ENCODE measurements around the gene MTHFD1L. TPM values are rescaled to one million over a fixed set of nuclear protein-coding genes. Genes with fewer than 3 reads are reported as not detected.

Gene MTHFD1L
- total RNA-seq, 1 experiment from 2014 or later = 47.8 TPM

GRCh38 chr6:150907383-150907782, 41.9 kb downstream of the MTHFD1L start:
- Mint-ChIP-seq H3K4me3 (ENCODE audit: low read depth, unreplicated experiment) (no peak overlapping the region), H3K36me3 (ENCODE audit: insufficient read depth, unreplicated experiment) (peaks cover 6% of the 10 kb centered on the region), H3K27ac (ENCODE audit: unreplicated experiment) (no peak overlapping the region), H3K9me3 (ENCODE audit: low read depth, unreplicated experiment) (peaks cover 4% of the 10 kb centered on the region), H3K4me1 (ENCODE audit: low read depth, unreplicated experiment) (no peaks in the 10 kb centered on the region), H3K27me3 (ENCODE audit: unreplicated experiment) (no peaks in the 10 kb centered on the region)
- CTCF ChIA-PET = no interaction called here
- BruUV-seq (replicated peaks) = no TSS peak
- TF ChIP-seq CTCF (IDR thresholded peaks at IDR 0.05; ENCODE audit: unreplicated experiment) = no peak
- intact Hi-C loops (cut with micrococcal nuclease; ENCODE audit: unreplicated experiment) = no loop called here
- DNase-seq = no peak

- CTCF ChIA-PET = no interaction called here
- Mint-ChIP-seq H3K4me1 (ENCODE audit: low read depth, unreplicated experiment) (no peaks in the 10 kb centered on the region), H3K27me3 (ENCODE audit: unreplicated experiment) (no peaks in the 10 kb centered on the region), H3K9me3 (ENCODE audit: low read depth, unreplicated experiment) (peaks cover 4% of the 10 kb centered on the region), H3K27ac (ENCODE audit: unreplicated experiment) (no peak overlapping the region), H3K36me3 (ENCODE audit: insufficient read depth, unreplicated experiment) (peaks cover 6% of the 10 kb centered on the region), H3K4me3 (ENCODE audit: low read depth, unreplicated experiment) (no peak overlapping the region)
- intact Hi-C loops (cut with micrococcal nuclease; ENCODE audit: unreplicated experiment) = no loop called here
- BruUV-seq (replicated peaks) = no TSS peak
- DNase-seq = no peak
- TF ChIP-seq CTCF (IDR thresholded peaks at IDR 0.05; ENCODE audit: unreplicated experiment) = no peak
Observed at GRCh38 chr6:150908901-150909300, 43.4 kb downstream of the MTHFD1L start.

- TF ChIP-seq CTCF (IDR thresholded peaks at IDR 0.05; ENCODE audit: unreplicated experiment) = no peak
- CTCF ChIA-PET = interaction anchor here (0.7 kb wide), 2 partner anchors 19 to 148 kb away, joined by 3 to 4 read pairs; no protein-coding TSS in a partner anchor
- H3K27me3 Mint-ChIP-seq (ENCODE audit: unreplicated experiment) = no peaks in the 10 kb centered on the region
- no peaks in the 10 kb centered on the region for H3K4me1 Mint-ChIP-seq (ENCODE audit: low read depth, unreplicated experiment)
- peak; percentile 12 for DNase-seq
- intact Hi-C loops (cut with micrococcal nuclease; ENCODE audit: unreplicated experiment) = no loop called here
- peaks cover 6% of the 10 kb centered on the region for H3K36me3 Mint-ChIP-seq (ENCODE audit: insufficient read depth, unreplicated experiment)
- no peak overlapping the region for H3K4me3 Mint-ChIP-seq (ENCODE audit: low read depth, unreplicated experiment)
- no TSS peak for BruUV-seq (replicated peaks)
- H3K9me3 Mint-ChIP-seq (ENCODE audit: low read depth, unreplicated experiment) = peaks cover 4% of the 10 kb centered on the region
- no peak overlapping the region for H3K27ac Mint-ChIP-seq (ENCODE audit: unreplicated experiment)
Observed at GRCh38 chr6:150910561-150910960, 45.1 kb downstream of the MTHFD1L start.

GRCh38 chr6:150914372-150914771, 48.9 kb downstream of the MTHFD1L start:
- intact Hi-C loops (cut with micrococcal nuclease; ENCODE audit: unreplicated experiment) = no loop called here
- no TSS peak for BruUV-seq (replicated peaks)
- no peak for DNase-seq
- H3K4me3 Mint-ChIP-seq (ENCODE audit: low read depth, unreplicated experiment) = no peak overlapping the region
- no peak for TF ChIP-seq CTCF (IDR thresholded peaks at IDR 0.05; ENCODE audit: unreplicated experiment)
- CTCF ChIA-PET = no interaction called here
- no peak overlapping the region for H3K27ac Mint-ChIP-seq (ENCODE audit: unreplicated experiment)
- H3K27me3 Mint-ChIP-seq (ENCODE audit: unreplicated experiment) = no peaks in the 10 kb centered on the region
- H3K36me3 Mint-ChIP-seq (ENCODE audit: insufficient read depth, unreplicated experiment) = peaks cover 6% of the 10 kb centered on the region
- H3K4me1 Mint-ChIP-seq (ENCODE audit: low read depth, unreplicated experiment) = no peaks in the 10 kb centered on the region
- H3K9me3 Mint-ChIP-seq (ENCODE audit: low read depth, unreplicated experiment) = peaks cover 4% of the 10 kb centered on the region

Data from Calu3 (cell line).